GOT3 (cell line): Measurements from ENCODE around the gene UCP3.

Experiments
- DNase-seq: peaks from one replicate; lab custom pipeline; 2025; ENCODE audit warnings: mixed read lengths; lab: John Stamatoyannopoulos, UW

Gene UCP3

GRCh38 chr11:74018331-74019005 is 9.6 kb upstream of the UCP3 start:
- DNase-seq = peak; percentile 53

DNA sequence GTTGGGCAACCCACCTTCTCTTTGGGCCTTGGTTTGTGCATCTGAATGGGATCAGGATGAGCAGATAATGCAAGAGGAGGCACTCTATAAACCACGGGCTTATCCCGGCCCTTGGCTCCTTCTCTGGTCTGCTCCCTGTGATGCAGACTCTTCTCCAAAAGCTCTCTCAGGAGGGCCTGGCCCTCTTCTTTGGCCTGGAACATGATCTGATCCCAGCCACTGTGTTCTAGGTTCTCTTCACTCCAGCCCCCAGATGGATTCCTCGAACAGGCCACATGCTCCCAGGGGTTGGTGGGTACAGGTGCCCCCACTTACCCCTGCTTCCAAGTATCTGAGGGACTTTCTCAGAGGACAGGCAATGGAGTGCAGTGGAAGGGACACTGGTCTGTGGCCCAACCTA is 8.7 kb upstream of the UCP3 start:
- no peak for DNase-seq

DNA sequence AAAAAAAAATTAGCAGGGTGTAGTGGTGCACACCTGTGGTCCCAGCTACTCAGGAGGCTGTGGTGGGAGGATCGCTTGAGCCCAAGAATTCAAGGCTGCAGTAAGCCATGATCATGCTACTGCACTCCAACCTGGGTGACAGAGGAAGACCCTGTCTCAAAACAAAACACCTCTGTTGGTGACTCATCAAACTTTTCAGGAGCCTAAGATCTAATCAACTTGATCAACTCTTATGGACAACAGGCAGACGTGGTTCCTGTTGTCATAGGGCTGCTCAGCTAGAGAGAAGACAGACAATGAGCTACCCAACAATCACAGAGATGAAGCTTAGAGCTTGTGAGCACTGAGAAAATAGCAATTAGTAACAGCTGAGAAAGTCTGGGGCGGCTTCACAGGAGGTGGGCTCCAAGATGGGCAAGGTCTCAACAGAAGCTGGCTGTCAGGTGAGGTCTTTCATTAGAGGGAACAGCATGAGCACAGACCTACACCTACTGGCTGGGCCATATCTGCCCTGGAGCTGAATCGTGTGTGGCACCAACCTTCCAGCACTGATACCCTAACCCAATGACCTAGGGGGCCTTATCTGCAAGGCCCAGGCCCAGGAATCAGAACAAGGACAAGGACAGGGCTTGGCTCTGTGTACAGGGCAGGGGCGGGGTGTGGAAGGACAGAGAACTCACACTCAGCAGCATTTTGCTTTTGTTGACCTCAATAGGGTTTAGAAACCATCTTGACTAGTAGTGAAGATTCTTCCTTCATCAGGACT is 7.2 kb upstream of the UCP3 start:
- no peak for DNase-seq

DNA sequence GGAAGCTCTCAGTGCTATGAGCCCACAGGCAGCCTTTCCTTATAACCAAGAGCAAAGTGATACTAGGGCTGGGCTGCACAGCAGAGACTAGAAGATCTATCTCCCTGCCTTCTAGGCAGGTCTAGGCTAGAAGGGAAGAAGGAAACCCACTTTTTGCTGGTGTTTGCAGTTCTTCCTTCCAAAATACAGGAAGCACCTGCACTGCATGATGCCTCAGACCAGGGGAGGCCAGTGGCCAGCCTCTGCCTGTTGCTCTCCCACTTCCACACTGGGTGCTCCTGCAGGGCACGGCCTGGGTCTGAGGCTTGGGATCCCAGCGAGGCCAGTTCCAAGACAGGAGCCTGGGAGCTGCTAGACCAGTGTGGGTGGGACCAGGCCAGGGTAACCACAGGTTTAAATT is 6.0 kb upstream of the UCP3 start:
- DNase-seq = no peak

DNA sequence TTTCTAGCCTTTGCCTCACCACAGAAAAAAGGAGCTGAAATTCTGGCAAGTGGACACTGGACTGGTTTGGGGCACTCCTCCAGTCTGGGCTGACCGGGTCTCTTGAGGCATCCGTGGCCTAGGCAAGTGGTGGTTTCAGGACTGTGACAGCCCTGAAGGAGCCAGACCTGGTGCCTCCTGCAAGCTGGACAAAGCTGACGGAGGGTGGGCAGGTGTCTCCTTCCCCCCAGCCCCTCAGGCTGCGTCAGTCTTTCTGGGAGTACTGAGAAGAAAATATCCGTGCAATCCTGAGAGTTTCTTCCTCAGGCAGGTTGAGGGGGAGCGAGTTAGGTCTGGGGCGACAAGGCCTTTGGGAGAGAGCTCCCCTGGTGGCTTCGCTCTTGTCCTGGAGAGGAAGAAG is 4.3 kb upstream of the UCP3 start:
- no peak for DNase-seq

DNA sequence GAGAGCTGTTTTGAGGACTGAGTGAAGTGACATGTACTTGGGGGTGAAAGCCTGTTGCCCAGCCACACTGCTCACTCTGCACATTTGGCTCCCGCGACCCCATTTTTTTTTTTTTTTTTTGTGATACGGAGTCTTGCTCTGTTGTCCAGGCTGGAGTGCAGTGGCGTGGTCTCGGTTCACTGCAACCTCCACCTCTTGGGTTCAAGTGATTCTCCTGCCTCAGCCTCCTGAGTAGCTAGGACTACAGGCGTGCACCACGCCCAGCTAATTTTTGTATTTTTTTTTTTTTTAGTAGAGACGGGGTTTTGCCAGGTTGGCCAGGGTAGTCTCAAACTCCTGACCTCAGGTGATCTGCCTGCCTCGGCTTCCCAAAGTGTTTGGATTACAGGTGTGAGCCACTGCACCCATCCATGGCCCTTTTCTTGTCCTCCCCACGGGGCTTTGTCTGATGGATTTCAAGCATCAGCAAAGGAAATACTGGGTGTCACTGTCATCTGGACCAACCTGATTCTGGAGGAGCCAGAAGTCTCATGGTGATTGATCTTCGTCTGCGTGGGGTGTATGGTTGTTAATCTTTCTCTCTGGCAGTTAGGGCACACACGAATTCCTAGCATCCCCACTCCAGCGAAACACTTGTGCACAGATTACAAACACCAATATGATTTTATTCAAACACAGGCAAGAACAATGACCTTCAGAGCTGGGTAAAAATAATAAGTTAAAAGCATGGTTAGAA is 3.4 kb upstream of the UCP3 start:
- DNase-seq = no peak

DNA sequence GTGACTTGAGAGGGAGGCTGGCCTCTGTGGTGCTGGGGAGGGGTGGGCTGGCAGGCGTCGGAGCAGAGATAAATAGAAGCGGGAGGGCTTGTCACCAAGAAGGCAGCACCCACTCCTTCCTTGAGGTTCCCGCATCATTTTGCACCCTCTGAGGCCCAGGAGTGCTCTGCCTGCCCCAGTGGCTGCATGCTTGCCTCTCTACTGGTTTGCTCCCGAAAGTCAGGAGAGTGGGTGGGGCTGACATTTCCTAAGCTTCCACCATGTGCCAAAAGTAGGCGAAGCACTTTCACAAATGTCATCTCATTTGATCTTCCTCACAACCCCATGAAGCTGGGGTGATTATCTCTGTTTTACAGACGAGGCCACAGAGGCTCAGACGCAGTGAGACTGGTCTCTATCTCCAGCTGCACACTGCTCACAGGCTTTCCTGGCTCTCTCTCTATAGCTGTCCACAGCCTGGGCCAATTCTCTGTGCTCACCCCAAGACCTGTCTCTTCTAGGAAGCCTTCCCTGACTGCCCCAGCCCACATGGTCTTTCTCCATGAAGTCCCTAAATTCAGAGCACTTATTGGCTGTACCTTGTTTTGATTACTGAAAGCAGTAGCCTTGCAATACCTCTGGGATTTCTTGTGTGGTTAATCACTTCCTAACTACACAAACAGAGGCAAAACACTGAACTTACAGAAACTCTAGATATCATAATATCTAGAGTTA is 2.6 kb upstream of the UCP3 start:
- DNase-seq = no peak

- no peak for DNase-seq
Measured at GRCh38 chr11:74010306-74011300, 1.7 kb upstream of the UCP3 start.

DNA sequence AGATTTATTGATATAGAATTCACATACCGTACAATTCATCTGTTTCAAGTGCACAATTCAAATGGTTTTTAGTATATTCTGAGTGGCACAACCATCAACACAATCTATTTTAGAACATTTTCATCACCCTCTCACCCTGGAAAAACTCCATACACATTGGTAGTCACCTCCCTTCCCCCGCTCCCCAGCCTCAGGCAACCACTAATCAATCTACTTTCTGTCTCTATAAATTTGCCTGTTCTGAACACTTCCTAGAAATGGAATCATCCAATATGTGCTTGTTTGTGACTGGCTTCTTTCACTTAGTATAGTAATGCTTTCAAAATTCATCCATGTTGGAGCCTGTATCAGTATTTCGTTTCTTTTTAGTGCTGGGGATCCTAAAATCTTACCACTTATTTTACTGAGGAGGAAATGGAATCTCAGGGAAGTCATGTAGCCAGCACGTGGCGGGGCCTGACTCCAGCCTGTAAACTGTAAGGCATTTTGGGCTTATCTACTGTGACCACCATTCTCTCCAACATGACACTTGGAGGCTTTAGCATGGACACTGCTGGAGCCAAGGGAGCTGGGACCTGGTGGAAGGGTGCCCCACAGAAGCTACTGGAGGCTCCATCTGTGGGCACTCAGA is 905 bp upstream of the UCP3 start:
- no peak for DNase-seq

GRCh38 chr11:74009230-74009547 is 304 bp upstream of the UCP3 start:
- DNase-seq = no peak

GRCh38 chr11:74007691-74008372 is 1.1 kb downstream of the UCP3 start:
- no peak for DNase-seq

DNA sequence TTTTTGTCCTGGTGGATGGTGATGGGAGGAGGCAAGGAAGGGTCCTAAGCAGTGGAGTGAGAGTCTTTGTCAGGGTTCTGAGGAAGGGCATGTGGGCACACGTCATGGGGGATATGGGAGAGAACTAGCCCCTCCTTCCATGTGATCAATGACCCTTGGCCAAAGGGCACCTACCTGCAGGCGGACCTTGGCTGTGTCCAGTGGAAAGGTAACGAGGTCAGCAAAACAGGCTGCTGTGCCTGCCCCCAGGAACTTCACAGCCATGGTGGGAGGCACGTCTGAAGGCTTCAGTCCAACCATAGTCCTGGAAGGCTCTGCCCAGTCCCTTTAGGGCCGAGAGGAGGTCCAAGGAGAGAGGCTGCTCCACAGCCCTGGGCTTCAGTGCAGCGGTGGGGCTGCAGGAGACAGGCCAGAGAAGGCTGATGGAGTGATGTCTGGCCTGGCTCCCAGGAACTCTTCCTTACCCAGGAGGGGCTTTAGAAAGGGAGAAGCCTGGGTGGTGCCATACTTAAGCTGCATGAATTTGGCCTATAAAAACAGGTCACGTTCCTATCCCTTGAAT is 2.1 kb downstream of the UCP3 start:
- no peak for DNase-seq

- DNase-seq = no peak
Measured at GRCh38 chr11:74005721-74006517, 3.0 kb downstream of the UCP3 start.

GRCh38 chr11:74004759-74005615 is 3.9 kb downstream of the UCP3 start:
- DNase-seq = no peak

DNA sequence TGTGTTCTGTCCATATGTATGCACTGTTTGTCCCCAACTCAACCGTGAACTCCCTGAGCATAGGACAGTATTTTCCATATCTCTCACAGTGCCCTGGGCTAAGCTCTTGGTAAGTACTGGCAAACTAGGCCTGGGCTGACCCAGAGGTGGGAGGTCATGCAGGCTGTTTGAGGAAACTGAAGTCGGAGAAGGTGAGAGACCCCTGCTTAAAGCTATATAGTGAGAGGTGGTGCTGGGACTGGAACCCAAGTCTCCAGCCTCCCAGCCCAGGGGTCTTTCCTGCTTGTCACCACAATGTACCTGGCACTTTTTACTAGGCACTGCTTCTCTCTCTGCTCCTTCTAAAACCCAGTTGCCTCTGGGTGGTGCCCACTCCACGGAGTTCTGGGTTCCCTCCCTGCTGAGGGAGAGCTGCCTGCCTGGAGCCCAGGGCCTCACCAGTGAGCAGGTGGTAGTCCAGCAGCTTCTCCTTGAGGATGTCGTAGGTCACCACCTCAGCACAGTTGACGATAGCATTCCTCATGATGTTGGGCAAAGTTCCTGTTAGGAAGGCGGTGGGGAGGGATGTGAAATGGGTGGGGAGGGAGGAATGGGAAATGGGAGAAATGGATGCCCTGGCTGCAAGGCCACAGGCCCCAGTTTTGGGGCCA is 4.7 kb downstream of the UCP3 start:
- no peak for DNase-seq

- no peak for DNase-seq
Measured at GRCh38 chr11:74002832-74003231, 6.1 kb downstream of the UCP3 start.

- no peak for DNase-seq
Measured at GRCh38 chr11:74001822-74002286, 7.0 kb downstream of the UCP3 start.
